ENCODE results near the gene NGFR. TPM values are rescaled to one million over a fixed set of nuclear protein-coding genes. Genes with fewer than 3 reads are reported as not detected.

The NGFR gene
- total RNA-seq, 1 donor from 2014 or later, result under 0.01 TPM

GRCh38 chr17:49469831-49470810, 25.0 kb upstream of the NGFR start:
- DNase-seq (ENCODE audit: low read depth in 2 of 2), result no peak

GRCh38 chr17:49471089-49471683, 23.9 kb upstream of the NGFR start:
- peak in 1 of 2 donors; percentile 5 for DNase-seq (ENCODE audit: low read depth in 2 of 2)

GRCh38 chr17:49471769-49472168, 23.3 kb upstream of the NGFR start:
- no peak for DNase-seq (ENCODE audit: low read depth in 2 of 2)

GRCh38 chr17:49472527-49472926, 22.6 kb upstream of the NGFR start:
- no peak for DNase-seq (ENCODE audit: low read depth in 2 of 2)

GRCh38 chr17:49473900-49474751, 21.0 kb upstream of the NGFR start:
- no peak for DNase-seq (ENCODE audit: low read depth in 2 of 2)

GRCh38 chr17:49477709-49478108, 17.4 kb upstream of the NGFR start:
- no peak for DNase-seq (ENCODE audit: low read depth in 2 of 2)

GRCh38 chr17:49480836-49481615, 14.1 kb upstream of the NGFR start:
- DNase-seq (ENCODE audit: low read depth in 2 of 2), result no peak

GRCh38 chr17:49482144-49482817, 12.8 kb upstream of the NGFR start:
- DNase-seq (ENCODE audit: low read depth in 2 of 2), result peak in 1 of 2 donors; percentile 5

- no peak for DNase-seq (ENCODE audit: low read depth in 2 of 2)
Observed at GRCh38 chr17:49483599-49484509, 11.2 kb upstream of the NGFR start.

- no peak for DNase-seq (ENCODE audit: low read depth in 2 of 2)
Observed at GRCh38 chr17:49484588-49484987, 10.5 kb upstream of the NGFR start.

GRCh38 chr17:49486012-49486641, 9.0 kb upstream of the NGFR start:
- DNase-seq (ENCODE audit: low read depth in 2 of 2), result no peak

- no peak for DNase-seq (ENCODE audit: low read depth in 2 of 2)
Observed at GRCh38 chr17:49487183-49487582, 7.9 kb upstream of the NGFR start.

- DNase-seq (ENCODE audit: low read depth in 2 of 2), result no peak
Observed at GRCh38 chr17:49488612-49489011, 6.5 kb upstream of the NGFR start.

GRCh38 chr17:49489348-49489747, 5.7 kb upstream of the NGFR start:
- no peak for DNase-seq (ENCODE audit: low read depth in 2 of 2)

GRCh38 chr17:49490276-49490675, 4.8 kb upstream of the NGFR start:
- DNase-seq (ENCODE audit: low read depth in 2 of 2), result no peak

GRCh38 chr17:49491192-49491769, 3.8 kb upstream of the NGFR start:
- DNase-seq (ENCODE audit: low read depth in 2 of 2), result no peak

GRCh38 chr17:49494399-49494985, 601 bp upstream of the NGFR start:
- no peak for DNase-seq (ENCODE audit: low read depth in 2 of 2)

- DNase-seq (ENCODE audit: low read depth in 2 of 2), result no peak
Observed at GRCh38 chr17:49495842-49496182, 719 bp downstream of the NGFR start.

Measured in lung microvascular endothelial cell (primary cell).